ENCODE results near the gene HABP2. TPM values are rescaled to one million over a fixed set of nuclear protein-coding genes. Genes with fewer than 3 reads are reported as not detected.

The HABP2 gene
- total and polyA plus RNA-seq, 2 of the 4 experiments (the other 2 are of a cell fraction) = not detected

- POLR2A ChIA-PET (ENCODE audit: unreplicated experiment) = no interaction called here
- no peak overlapping the region for H4K8ac ChIP-seq (ENCODE audit: low read depth in 2 of 2, low read length in 2 of 2)
- no peak overlapping the region for H3K18ac ChIP-seq (ENCODE audit: low read depth, low read length)
- no peak overlapping the region for H3K4me3 ChIP-seq (ENCODE audit: insufficient read depth, low read depth, low read length)
- no peak overlapping the region for H2AFZ ChIP-seq (replicated peaks; ENCODE audit: low read length, poor library complexity)
- no peak overlapping the region for H3K23ac ChIP-seq (ENCODE audit: low read depth, low read length)
- H3K9me3 ChIP-seq (ENCODE audit: control insufficient read depth, insufficient read depth, low read length) = no peaks in the 10 kb centered on the region
- H2BK15ac ChIP-seq (ENCODE audit: low read depth, low read length) = no peak overlapping the region
- H4K5ac ChIP-seq (ENCODE audit: low read depth, low read length) = no peak overlapping the region
- dilution Hi-C loops (cut with HindIII; ENCODE audit: low sequenced_read_pairs, unreplicated experiment) (no loop called here), intact Hi-C loops (cut with micrococcal nuclease) (loop anchor here (2.0 to 10.0 kb wide), 2 partner anchors 395 to 1049 kb away; no protein-coding TSS in a partner anchor), in situ Hi-C loops (cut with MboI; ENCODE audit: low sequenced_read_pairs) (no loop called here)
- no peak overlapping the region for H2AK9ac ChIP-seq (replicated peaks; ENCODE audit: low read depth, low read length, poor library complexity)
- H4K91ac ChIP-seq (ENCODE audit: insufficient read depth, low read depth, low read length) = no peak overlapping the region
- no peak overlapping the region for H2BK120ac ChIP-seq (ENCODE audit: low read depth, low read length)
- H3K9ac ChIP-seq (ENCODE audit: low read depth, low read length) = no peak overlapping the region
- no peaks in the 10 kb centered on the region for H3K36me3 ChIP-seq (ENCODE audit: control insufficient read depth, insufficient read depth, low read length)
- H4K20me1 ChIP-seq (ENCODE audit: insufficient read depth, low read length) = no peaks in the 10 kb centered on the region
- H3K9me1 ChIP-seq (ENCODE audit: insufficient read depth, low read length) = no peaks in the 10 kb centered on the region
- WGBS, 2 experiments (ENCODE audit: extremely low coverage in 2 of 2, insufficient read length in 1 of 2) = no CpG with 5 or more reads among the region's 2 CpGs
- H3K56ac ChIP-seq (ENCODE audit: extremely low read depth, insufficient read depth, low read length) = no peak overlapping the region
- no peak overlapping the region for H3K4me2 ChIP-seq (ENCODE audit: low read depth, low read length)
- CTCF ChIA-PET = interaction anchor here (0.9 kb wide), 1 partner anchor 1043 kb away, joined by 3 read pairs; no protein-coding TSS in a partner anchor
- H2BK5ac ChIP-seq (ENCODE audit: low read depth, low read length, poor library complexity, severe bottlenecking) = no peak overlapping the region
- DNase-seq = no peak
- no peak for TF ChIP-seq MAZ (IDR thresholded peaks at IDR 0.05; ENCODE audit: borderline replicate concordance, low read depth, low read length)
- no peak for TF ChIP-seq MAFK (IDR thresholded peaks at IDR 0.05; ENCODE audit: low read depth, low read length)
- TF ChIP-seq CTCF (conservative IDR thresholded peaks at IDR 0.05; ENCODE audit: low read depth, low read length) = no peak
- TF ChIP-seq USF2 (IDR thresholded peaks at IDR 0.05; ENCODE audit: low read depth, low read length) = no peak
- TF ChIP-seq SMC3 (IDR thresholded peaks at IDR 0.05; ENCODE audit: low read depth, low read length) = no peak
- no peak overlapping the region for H3K27ac ChIP-seq (ENCODE audit: insufficient read depth, low read length)
- H3K27me3 ChIP-seq (ENCODE audit: control insufficient read depth, insufficient read depth, low read length) = 0 out of 2 replicates have a peak, but pooled peaks cover 2% of the 10 kb centered on the region
- H3K14ac ChIP-seq (replicated peaks; ENCODE audit: low read depth, low read length) = no peak overlapping the region
- no peaks in the 10 kb centered on the region for H3K79me1 ChIP-seq (ENCODE audit: low read depth in 1 of 2, low read length in 2 of 2)
- H3K4me1 ChIP-seq (ENCODE audit: control insufficient read depth, insufficient read depth, low read length) = no peaks in the 10 kb centered on the region
- ATAC-seq (ENCODE audit: low read depth) = no peak
- H2AK5ac ChIP-seq (ENCODE audit: low read depth, low read length) = no peak overlapping the region
- no peak overlapping the region for H3K4ac ChIP-seq (ENCODE audit: low read depth, low read length)
- no TSS peak for BruUV-seq (replicated peaks)
- H2BK20ac ChIP-seq (ENCODE audit: low read depth, low read length) = no peak overlapping the region
These were observed 32.6 kb upstream of the HABP2 start for GRCh38 chr10:113520261-113520660.

All from IMR-90 (cell line).